NCI-H2029 (cell line): ENCODE measurements around the gene NUP210L.

Source experiments
- DNase-seq: peaks from one replicate; lab custom pipeline; 2025; lab: John Stamatoyannopoulos, UW

NUP210L gene

GRCh38 chr1:154154534-154155191 is at the start of gene NUP210L:
Gene NUP210L, minus strand, starts transcription at chr1:154155073.
- DNase-seq = peak; percentile 89

- no peak for DNase-seq
These were observed 44.6 kb upstream of the NUP210L start for GRCh38 chr1:154199563-154199879.

GRCh38 chr1:154198756-154199562 is 44.1 kb upstream of the NUP210L start:
- DNase-seq = no peak

GRCh38 chr1:154193821-154194220 is 38.9 kb upstream of the NUP210L start:
- DNase-seq = peak; percentile 91

- no peak for DNase-seq
These were observed 37.6 kb upstream of the NUP210L start for GRCh38 chr1:154192476-154192875.

- no peak for DNase-seq
These were observed 37.2 kb upstream of the NUP210L start, which contains the start of gene TPM3 for GRCh38 chr1:154191990-154192461. Gene TPM3, minus strand, starts transcription at chr1:154192100. Its CDS starts 82 bp downstream, at chr1:154192018.

GRCh38 chr1:154190550-154190949 is 35.7 kb upstream of the NUP210L start:
- DNase-seq = no peak

- peak; percentile 17 for DNase-seq
These were observed 32.1 kb upstream of the NUP210L start for GRCh38 chr1:154186852-154187501.

- DNase-seq = peak; percentile 63
These were observed 31.3 kb upstream of the NUP210L start for GRCh38 chr1:154186177-154186576.

- DNase-seq = peak; percentile 97
These were observed 28.4 kb upstream of the NUP210L start for GRCh38 chr1:154183046-154183915.

GRCh38 chr1:154182344-154183045 is 27.6 kb upstream of the NUP210L start:
- peak; percentile 33 for DNase-seq

GRCh38 chr1:154181944-154182343 is 27.1 kb upstream of the NUP210L start:
- no peak for DNase-seq

GRCh38 chr1:154179946-154180687 is 25.2 kb upstream of the NUP210L start:
- DNase-seq = no peak

GRCh38 chr1:154178911-154179811 is 24.3 kb upstream of the NUP210L start:
- no peak for DNase-seq

- no peak for DNase-seq
These were observed 23.1 kb upstream of the NUP210L start for GRCh38 chr1:154178013-154178412.

- DNase-seq = no peak
These were observed 21.5 kb upstream of the NUP210L start for GRCh38 chr1:154176337-154176736.

- DNase-seq = no peak
These were observed 19.8 kb upstream of the NUP210L start for GRCh38 chr1:154174654-154175053.

GRCh38 chr1:154171880-154172279 is 17.0 kb upstream of the NUP210L start:
- DNase-seq = no peak

- DNase-seq = no peak
These were observed 16.3 kb upstream of the NUP210L start for GRCh38 chr1:154171223-154171583.
